H1 (cell line): ENCODE data around the gene SOX8.

Experiments
- CREB1 ChIP-seq: IDR thresholded peaks from 2 replicates; pipeline ENCODE4 v1.6.1; 2012; ENCODE audit warnings: inconsistent platforms
- TF ChIP-seq, protein P1 (sequence below): IDR thresholded peaks from 2 replicates; pipeline ENCODE4 v1.6.1; 2012; ENCODE audit warnings: inconsistent platforms

DNA sequence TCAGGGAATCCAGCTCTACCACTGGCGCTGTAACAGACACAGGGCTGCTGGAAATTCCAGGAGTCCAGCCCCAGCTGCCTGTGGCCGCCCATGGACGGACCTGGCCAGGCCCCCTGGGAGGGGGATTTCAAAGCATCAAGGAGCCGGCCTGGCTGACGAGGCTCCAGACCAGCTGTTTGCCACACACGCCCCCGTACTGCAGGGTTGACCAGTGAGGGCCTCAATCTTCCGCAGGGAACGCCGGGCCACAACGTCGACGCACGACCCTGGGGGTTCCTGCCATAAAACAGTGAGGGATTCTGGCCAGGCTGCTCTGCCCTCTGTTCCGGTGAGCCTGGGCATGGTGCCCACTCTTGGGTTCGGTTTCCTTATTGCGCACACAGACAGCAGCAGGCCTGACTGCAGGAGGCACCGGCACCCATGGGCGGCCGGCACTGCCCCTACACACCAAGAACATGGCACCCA, 14.5 kb upstream of the SOX8 start:
- no peak for TF ChIP-seq CREB1
- TF ChIP-seq, protein P1, sequence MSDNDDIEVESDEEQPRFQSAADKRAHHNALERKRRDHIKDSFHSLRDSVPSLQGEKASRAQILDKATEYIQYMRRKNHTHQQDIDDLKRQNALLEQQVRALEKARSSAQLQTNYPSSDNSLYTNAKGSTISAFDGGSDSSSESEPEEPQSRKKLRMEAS: no peak
